GM18520 (cell line): ENCODE measurements around the gene NUP58.
"Not testable (repeated sequence)": the region's sequence is repeated elsewhere in the genome, so short reads cannot be mapped to it uniquely, and the experiment has no call there.

Source experiments
- ATAC-seq: cut with Tn5 transposase; IDR thresholded peaks from one replicate; pipeline ENCODE4 v1.9.1; 2021; ENCODE audit not compliant: unreplicated experiment

Gene NUP58

GRCh38 chr13:25300861-25301346 lies 521 bp upstream of the NUP58 start:
- peak; percentile 11 for ATAC-seq

- ATAC-seq = no peak
These were observed 696 bp downstream of the NUP58 start for GRCh38 chr13:25302121-25302520.

DNA sequence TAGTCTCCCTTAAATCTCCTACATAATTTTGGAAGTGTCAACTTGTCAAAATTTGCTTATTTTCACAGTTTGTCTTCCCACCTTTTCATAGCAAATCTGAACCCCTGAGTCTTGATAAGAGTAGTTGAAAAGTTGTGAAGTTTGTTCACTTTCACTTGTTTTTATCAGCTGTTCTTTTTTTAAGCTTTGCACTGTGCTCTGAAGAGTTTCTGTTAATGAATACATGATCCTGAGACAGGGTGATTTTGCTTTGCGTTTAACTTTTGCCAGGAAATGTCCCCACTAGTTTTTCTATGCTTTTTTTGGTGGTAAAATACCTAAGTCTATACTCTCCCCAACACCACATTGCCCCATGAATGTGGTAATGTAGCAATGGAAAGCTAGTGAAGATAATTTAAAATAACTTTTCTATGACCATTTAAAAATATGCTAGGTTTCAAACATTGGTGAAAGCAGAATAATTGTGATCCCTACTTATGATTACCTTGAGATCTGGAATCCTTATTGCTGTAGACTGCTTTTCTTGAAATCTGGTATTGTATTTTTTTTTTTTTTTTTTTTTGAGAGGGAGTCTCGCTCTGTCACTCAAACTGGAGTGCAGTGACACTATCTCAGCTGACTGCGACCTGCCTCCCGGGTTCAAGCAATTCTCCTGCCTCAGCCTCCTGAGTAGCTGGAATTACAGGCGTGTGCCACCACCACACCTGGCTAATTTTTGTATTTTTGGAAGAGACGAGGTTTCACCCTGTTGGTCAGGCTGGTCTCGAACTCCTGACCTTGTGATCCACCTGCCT lies 5.4 kb downstream of the NUP58 start:
- ATAC-seq = no peak

GRCh38 chr13:25310891-25311290 lies 9.5 kb downstream of the NUP58 start:
- no peak for ATAC-seq

GRCh38 chr13:25318946-25319345 lies 17.5 kb downstream of the NUP58 start:
- ATAC-seq = not testable (repeated sequence)

GRCh38 chr13:25319771-25320170 lies 18.3 kb downstream of the NUP58 start:
- no peak for ATAC-seq

- no peak for ATAC-seq
These were observed 22.7 kb downstream of the NUP58 start for GRCh38 chr13:25324100-25324499.

DNA sequence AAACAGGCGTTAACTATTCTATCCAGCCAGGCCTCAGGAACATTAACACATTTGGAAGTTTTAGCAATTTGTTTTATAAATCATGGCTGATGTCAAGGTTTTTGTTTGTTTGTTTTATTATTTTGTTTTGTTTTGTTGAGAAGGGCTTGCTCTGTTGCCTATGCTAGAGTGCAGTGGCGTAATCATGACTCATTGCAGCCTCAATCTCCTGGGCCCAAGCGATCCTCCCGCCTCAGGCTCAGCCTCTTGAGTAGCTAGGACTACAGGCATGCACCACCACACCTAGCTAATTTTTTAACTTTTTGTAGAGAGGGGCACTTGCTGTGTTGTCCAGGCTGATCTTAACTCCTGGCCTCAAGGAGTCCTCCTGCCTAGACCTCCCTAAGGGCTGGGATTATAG lies 28.3 kb downstream of the NUP58 start:
- no peak for ATAC-seq

GRCh38 chr13:25330541-25330940 lies 29.1 kb downstream of the NUP58 start:
- ATAC-seq = no peak

DNA sequence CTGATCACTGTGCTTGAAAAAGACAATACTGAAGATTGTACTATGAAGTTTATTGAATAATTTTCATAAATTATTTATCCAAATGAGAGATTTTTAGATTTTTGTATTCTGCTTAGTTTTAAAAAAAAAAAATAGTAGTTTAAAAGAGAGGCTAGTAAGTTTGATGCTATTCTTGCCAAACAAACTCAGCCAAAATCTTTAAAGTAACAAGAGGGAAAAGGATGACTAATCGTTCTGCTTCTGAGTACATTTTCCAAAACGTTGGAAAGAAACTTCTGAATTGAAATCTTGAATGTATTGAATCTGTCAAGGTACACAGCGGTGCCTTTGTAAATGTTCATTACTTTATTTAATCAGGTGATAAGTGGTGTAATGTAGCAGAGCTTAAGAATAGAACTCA lies 34.4 kb downstream of the NUP58 start:
- ATAC-seq = no peak

DNA sequence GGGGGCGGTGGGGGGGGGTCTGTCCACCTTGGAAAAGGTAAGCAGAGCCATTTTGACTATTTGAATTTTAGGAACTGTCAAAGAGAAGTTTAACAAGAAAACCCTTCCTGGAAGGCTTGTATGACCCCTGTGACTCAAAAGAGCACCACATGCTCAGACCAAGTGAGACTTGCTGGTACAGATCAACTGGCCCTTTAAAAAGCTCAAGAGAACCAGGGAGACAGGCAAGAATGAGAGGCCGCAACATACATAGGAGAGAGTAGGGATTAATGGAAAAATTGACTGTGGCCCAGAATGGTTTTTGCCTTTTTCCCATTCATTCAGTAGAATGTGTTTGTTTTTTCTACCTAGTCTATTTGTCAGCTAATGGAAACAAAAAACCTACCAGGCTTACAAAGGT lies 44.2 kb downstream of the NUP58 start:
- no peak for ATAC-seq

DNA sequence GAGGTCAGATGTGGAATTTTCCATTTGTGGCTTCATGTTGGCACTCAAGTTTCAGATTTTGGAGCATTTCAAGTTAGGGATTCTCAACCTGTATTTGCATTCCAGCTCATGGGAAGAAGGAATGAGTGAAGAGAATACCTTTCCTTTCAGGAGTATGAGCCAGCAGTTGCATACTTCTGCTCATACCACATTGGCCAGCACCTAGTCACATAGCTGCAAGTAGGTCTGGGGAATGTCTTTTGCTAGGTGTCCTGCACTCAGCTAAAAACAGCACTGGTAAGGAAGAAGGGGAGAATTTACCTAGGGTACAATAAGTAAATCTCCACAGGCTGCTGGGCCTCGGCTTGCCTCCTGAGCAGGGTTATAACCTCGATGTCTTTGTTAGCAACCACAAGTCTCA lies 45.7 kb downstream of the NUP58 start:
- ATAC-seq = no peak

GRCh38 chr13:25351404-25351803 lies 50.0 kb downstream of the NUP58 start:
- ATAC-seq = no peak

DNA sequence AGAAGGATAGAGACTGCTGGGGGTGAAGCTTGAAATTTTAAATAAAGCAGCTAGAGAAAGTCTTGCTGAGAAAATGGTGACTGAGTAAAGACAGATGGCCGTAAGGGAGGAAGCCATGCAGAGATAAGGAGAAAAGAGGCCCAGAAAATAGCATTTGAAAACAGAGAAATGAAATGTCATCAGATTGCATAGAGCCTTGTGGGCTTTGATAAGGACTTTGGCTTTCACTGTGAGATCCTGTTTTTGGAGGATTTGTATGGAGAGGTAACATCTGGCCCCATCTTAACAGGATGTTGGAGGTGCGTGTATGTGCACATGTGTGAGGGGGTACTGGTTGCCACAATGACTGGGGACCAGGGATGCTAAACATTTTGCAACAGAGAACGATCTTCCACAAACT lies 50.8 kb downstream of the NUP58 start:
- ATAC-seq = no peak

DNA sequence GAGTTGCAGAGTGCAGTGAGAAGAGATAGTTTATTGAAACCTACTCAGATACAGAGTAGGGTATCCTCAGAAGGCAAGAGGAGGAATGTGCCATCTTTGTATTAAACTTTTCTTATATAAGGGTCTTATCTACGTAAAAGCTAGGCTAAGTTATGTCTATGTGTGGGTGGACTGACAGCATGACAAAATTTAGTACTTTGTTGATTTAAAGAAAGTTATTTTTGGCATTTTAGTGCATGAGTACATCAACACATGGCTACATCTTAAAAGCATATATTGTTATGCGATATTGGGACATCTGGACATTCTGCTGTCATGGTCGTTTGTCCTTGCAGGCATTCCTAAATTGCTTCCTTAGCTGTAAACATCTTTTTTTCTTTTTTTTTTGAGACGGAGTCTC lies 51.4 kb downstream of the NUP58 start:
- no peak for ATAC-seq

DNA sequence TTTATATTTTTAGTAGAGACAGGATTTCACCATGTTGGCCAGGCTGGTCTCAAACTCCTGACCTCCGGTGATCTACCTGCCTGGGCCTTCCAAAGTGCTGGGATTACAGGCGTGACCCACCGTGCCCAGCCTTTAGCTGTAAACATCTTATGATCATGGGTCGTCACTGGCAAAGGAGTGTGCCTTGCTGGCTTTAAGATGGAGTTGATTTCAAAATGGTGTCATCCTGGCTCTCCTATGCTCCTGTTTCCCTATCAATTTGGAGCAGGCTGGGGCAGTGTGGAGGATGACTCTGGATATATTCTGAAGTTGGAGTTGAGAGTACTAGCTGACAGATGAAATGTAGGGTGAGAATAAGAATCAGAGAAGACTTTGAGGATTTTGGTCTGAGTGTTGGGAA lies 51.9 kb downstream of the NUP58 start:
- ATAC-seq = no peak

- ATAC-seq = no peak
These were observed 53.0 kb downstream of the NUP58 start for GRCh38 chr13:25354377-25354776.

- ATAC-seq = not testable (repeated sequence)
These were observed 59.0 kb downstream of the NUP58 start for GRCh38 chr13:25360443-25360842.

DNA sequence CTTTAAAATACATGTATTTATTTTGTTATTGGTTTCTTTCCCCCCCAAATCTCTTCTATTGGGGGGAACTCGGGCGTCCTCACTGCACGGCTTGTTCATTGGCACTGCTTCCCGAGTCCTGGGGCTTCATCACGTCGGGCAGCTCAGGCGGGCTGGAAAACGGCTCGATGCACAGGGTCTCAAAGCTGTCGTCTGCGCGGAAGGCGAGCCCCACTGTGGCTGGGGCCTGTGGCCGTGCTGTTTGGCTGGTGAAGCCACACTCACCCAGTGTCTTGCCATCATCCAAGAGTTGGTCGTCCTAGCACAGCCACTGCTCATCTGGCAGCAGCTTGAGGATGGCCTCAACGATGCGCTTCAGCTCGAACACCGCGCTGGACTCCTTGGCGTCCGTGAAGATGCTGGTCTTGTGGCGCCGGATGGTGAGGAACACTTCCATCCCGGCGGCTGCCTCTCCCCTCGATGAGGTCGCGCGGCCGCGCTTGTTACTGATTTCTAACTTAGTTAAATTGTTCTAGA lies 64.4 kb downstream of the NUP58 start:
- ATAC-seq = no peak

- ATAC-seq = no peak
These were observed 69.9 kb downstream of the NUP58 start for GRCh38 chr13:25371158-25371874.

DNA sequence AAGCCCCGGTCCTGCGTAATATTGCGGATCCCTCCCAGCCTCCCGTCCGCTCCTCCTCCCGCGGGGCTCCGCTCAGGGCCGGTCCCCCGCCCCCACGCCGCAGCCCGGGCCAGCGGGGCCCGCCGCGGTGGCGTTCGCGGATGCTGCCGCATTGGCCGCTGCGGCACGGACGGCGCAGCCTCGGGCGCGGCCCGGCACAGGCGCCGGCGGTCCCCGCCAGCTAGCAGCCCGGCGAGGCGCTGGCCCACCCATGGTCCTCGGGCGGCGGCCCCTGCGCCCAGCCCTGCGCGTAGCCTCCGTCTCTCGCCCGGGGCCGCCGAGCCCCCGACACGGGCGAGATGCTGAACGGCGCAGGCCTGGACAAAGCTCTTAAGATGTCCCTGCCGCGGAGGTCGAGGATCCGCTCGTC lies 70.5 kb downstream of the NUP58 start, which contains the start of gene ATP8A2:
TSS of gene ATP8A2 (plus strand) at position 100 of the 409 bp plus-strand sequence. CDS start at position 339, 239 bp downstream.
- ATAC-seq = no peak
